Stimulated activated CD4-positive, alpha-beta T cell treated with anti-CD3 and anti-CD28 coated beads, Interleukin-2, amount 100 ng/mL, for 4 hours (primary cell): ENCODE data around the gene MNT.

ENCODE experiments used
- DNase-seq: peaks from one replicate; pipeline ENCODE4 v3.0.0-alpha.2; 2020; ENCODE audit warnings: low read depth

MNT gene

GRCh38 chr17:2395258-2396181 is 5.3 kb downstream of the MNT start:
- no peak for DNase-seq

GRCh38 chr17:2394775-2395201 is 6.1 kb downstream of the MNT start:
- DNase-seq: no peak

- DNase-seq: no peak
Measured at GRCh38 chr17:2393954-2394749, 6.7 kb downstream of the MNT start.

GRCh38 chr17:2393174-2393953 is 7.5 kb downstream of the MNT start:
- DNase-seq: peak; percentile 91

GRCh38 chr17:2392252-2393173 is 8.3 kb downstream of the MNT start:
- peak; percentile 98 for DNase-seq

- DNase-seq: no peak
Measured at GRCh38 chr17:2391597-2392251, 9.1 kb downstream of the MNT start.

- no peak for DNase-seq
Measured at GRCh38 chr17:2390199-2390836, 10.5 kb downstream of the MNT start.

GRCh38 chr17:2388683-2389055 is 12.2 kb downstream of the MNT start:
- no peak for DNase-seq

GRCh38 chr17:2388020-2388682 is 12.7 kb downstream of the MNT start:
- no peak for DNase-seq

- DNase-seq: no peak
Measured at GRCh38 chr17:2387086-2388019, 13.5 kb downstream of the MNT start.

GRCh38 chr17:2386400-2387085 is 14.3 kb downstream of the MNT start:
- no peak for DNase-seq

- no peak for DNase-seq
Measured at GRCh38 chr17:2385240-2386210, 15.3 kb downstream of the MNT start.

GRCh38 chr17:2384439-2385127 is 16.3 kb downstream of the MNT start:
- DNase-seq: no peak

- no peak for DNase-seq
Measured at GRCh38 chr17:2383628-2384167, 17.2 kb downstream of the MNT start.

- DNase-seq: no peak
Measured at GRCh38 chr17:2380950-2381649, 19.8 kb downstream of the MNT start.
